Skeletal muscle tissue (tissue), 4 donors: ENCODE data around the gene GRID1. TPM values are rescaled to one million over a fixed set of nuclear protein-coding genes. Genes with fewer than 3 reads are reported as not detected.

Source experiments
- H3K27ac ChIP-seq: one replicate; pipeline ENCODE4 v1.7.0; 2013; ENCODE audit warnings: mild to moderate bottlenecking, low read depth, low read length, inconsistent platforms
- H3K27me3 ChIP-seq, 3 donors: one replicate each; pipeline ENCODE4 v1.7.0; 2013; ENCODE audit warnings: low read length in 3 of 3; ENCODE audit not compliant: control insufficient read depth in 3 of 3, insufficient read depth in 3 of 3
- H3K36me3 ChIP-seq, 3 donors: one replicate each; pipeline ENCODE4 v1.7.0; 2013; ENCODE audit warnings: low read length in 3 of 3; ENCODE audit not compliant: control insufficient read depth in 3 of 3, insufficient read depth in 3 of 3
- H3K4me1 ChIP-seq, 3 donors: one replicate each; pipeline ENCODE4 v1.7.0; 2013; ENCODE audit warnings: low read length in 3 of 3, mild to moderate bottlenecking in 3 of 3; ENCODE audit not compliant: control insufficient read depth in 3 of 3, insufficient read depth in 3 of 3
- H3K4me3 ChIP-seq, 3 donors: one replicate each; pipeline ENCODE4 v1.7.0; 2013; ENCODE audit warnings: low read length in 3 of 3
- H3K9ac ChIP-seq, 3 donors: one replicate each; pipeline ENCODE4 v1.7.0; 2013; ENCODE audit warnings: low read length in 3 of 3, mild to moderate bottlenecking in 3 of 3, moderate library complexity in 2 of 3, low read depth in 1 of 3
- H3K9me3 ChIP-seq, 3 donors: one replicate each; pipeline ENCODE4 v1.7.0; 2013; ENCODE audit warnings: low read length in 3 of 3; ENCODE audit not compliant: control insufficient read depth in 3 of 3
- total RNA-seq: library from RNA; depleted of rRNA; stranded (reverse); fragments of >200 nt; gene quantifications from one replicate; pipeline ENCODE4 v1.2.3, GENCODE V29; 2014
- donor health status: Osteomylitis.

The GRID1 gene
- total RNA-seq, 1 donor from 2014 or later: 2.1 TPM

DNA sequence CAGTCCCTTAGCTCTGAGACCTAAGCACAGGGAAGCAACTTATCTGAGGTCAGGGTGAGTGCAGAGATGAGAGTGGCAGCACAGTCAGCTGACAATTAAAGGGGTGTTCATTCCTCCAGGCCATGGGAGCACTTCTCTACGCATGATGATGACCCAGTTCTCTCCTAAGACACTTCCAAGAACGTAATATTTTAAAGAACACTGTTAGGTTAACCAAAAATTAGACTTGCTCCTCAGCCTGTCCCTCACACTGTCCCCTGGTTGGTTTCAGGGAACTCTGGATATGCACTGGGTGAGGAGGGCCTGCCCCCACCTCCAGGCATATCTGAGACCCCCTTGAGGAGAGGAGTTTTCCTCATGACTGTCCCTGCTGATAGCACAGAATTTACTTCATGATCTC lies 767.5 kb downstream of the GRID1 start:
- Histone ChIP-seq H3K27ac (no peak overlapping the region), H3K4me3 (no peak overlapping the region), H3K4me1 (no peaks in the 10 kb centered on the region), H3K9me3 (no peaks in the 10 kb centered on the region), H3K27me3 (no peaks in the 10 kb centered on the region), H3K36me3 (no peaks in the 10 kb centered on the region), H3K9ac (no peak overlapping the region)

DNA sequence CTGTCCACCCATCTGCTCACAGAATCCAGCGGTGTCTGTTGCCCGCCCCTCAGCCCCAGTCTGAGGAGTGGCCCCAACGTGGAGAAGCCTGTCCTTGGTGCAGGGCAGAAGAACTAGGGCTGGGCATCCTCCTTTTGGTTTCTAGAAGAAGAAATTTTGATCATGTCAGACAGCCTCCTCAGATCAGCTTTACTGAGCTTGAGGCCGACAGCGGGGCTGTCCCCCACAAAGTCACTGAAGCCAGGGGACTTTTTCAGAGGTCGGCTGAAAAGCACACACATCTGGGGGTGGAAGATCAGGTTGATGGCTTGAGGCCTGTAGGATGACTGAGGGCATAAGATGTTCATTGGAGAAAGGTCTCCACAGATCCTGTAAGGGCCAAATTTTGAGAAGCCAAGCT lies 767.9 kb downstream of the GRID1 start:
- no peaks in the 10 kb centered on the region for H3K27me3 ChIP-seq
- no peaks in the 10 kb centered on the region for H3K4me1 ChIP-seq
- no peak overlapping the region for H3K4me3 ChIP-seq
- no peak overlapping the region for H3K27ac ChIP-seq
- no peaks in the 10 kb centered on the region for H3K36me3 ChIP-seq
- no peak overlapping the region for H3K9ac ChIP-seq
- H3K9me3 ChIP-seq: no peaks in the 10 kb centered on the region

DNA sequence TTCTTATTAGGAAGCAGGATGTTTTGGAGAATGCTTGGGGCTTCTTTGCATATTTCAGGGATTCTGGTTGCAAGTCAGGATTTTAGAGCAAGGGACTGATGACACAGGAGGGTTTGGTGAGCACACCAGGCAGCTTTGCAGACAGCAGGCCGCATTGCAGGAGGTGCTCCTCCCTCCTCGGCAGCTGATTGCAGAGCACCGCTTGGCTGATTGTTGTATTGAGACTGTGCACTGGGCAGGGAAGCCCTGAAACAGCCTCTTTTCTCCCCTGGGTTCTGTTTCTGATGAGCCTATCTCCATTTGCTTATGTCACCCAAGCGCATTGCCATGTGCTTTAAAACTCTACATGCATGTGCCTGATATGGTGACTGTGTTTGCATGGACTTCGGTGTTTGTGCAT lies 769.6 kb downstream of the GRID1 start:
- Histone ChIP-seq H3K9me3 (no peaks in the 10 kb centered on the region), H3K4me3 (no peak overlapping the region), H3K4me1 (no peaks in the 10 kb centered on the region), H3K9ac (no peak overlapping the region), H3K36me3 (no peaks in the 10 kb centered on the region), H3K27ac (no peak overlapping the region), H3K27me3 (no peaks in the 10 kb centered on the region)

DNA sequence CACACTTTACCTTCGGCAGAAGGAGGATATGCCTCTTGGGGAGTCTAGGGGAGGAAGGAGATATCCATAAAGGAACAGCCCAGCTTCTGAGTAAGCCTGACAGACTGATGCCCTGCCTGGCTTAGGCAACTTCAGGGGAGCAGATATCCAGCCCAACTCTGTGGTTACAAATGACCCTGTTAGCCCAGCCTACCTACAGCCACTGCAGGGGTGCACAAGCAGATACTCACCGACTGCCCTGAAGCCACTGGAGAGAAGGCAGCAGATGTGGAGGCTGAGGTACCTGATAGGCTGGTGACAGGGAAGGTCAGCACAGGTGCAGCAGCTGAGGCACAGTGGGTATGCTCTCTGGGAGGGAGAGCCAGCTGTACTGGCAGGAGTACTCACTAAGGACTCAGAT lies 770.2 kb downstream of the GRID1 start:
- no peaks in the 10 kb centered on the region for H3K36me3 ChIP-seq
- H3K4me3 ChIP-seq: no peak overlapping the region
- H3K4me1 ChIP-seq: no peaks in the 10 kb centered on the region
- H3K27me3 ChIP-seq: no peaks in the 10 kb centered on the region
- H3K9ac ChIP-seq: no peak overlapping the region
- no peak overlapping the region for H3K27ac ChIP-seq
- no peaks in the 10 kb centered on the region for H3K9me3 ChIP-seq

DNA sequence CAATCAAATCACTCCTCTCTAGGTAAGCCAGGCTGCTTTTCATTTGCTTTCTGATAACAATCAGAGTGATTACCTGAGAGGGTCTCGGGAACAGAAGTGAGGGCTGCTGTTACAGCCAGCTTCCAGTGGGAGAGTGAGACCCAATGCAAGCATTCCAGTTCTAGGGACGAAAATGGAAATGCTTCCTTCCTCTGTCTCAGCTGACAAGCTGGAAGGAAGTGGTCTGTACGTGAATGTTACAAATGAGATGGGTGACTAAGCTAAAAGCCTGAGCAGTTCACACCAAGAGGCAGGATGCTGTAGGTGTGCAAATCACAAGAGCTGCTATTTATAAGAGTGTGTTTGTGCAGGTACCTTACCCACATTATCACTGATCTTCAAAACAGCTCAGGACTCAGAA lies 772.4 kb downstream of the GRID1 start:
- Histone ChIP-seq H3K27ac (no peak overlapping the region), H3K36me3 (no peaks in the 10 kb centered on the region), H3K9ac (no peak overlapping the region), H3K4me3 (no peak overlapping the region), H3K4me1 (no peaks in the 10 kb centered on the region), H3K27me3 (no peaks in the 10 kb centered on the region), H3K9me3 (no peaks in the 10 kb centered on the region)

DNA sequence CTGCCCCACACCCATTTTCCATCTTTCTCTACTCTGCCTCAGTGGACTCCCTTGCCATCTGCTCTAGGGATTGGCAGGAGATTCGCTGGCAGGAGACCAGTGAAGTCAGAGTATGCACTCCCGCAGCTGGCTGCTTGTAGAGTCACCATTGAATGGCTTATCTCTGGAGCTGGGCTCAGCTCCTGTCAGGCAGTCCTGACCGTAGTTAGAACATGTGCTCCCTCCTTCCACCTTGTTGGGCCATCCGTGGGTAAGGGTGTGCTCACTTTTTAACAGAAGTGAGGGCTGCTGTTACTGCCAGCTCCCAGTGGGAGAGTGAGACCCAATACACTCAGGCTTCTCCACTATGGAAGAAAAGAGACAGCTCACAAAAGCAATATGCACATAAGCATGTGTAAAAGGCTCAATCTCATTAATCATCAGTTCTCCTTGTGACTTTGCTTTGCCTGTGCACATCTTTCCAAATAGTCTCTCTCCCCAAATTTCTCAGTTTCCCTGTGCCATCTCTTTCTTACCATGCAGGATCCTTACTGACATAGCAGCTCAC lies 773.3 kb downstream of the GRID1 start:
- Histone ChIP-seq H3K27me3 (no peaks in the 10 kb centered on the region), H3K4me1 (no peaks in the 10 kb centered on the region), H3K4me3 (no peak overlapping the region), H3K36me3 (no peaks in the 10 kb centered on the region), H3K9me3 (no peaks in the 10 kb centered on the region), H3K27ac (no peak overlapping the region), H3K9ac (no peak overlapping the region)

DNA sequence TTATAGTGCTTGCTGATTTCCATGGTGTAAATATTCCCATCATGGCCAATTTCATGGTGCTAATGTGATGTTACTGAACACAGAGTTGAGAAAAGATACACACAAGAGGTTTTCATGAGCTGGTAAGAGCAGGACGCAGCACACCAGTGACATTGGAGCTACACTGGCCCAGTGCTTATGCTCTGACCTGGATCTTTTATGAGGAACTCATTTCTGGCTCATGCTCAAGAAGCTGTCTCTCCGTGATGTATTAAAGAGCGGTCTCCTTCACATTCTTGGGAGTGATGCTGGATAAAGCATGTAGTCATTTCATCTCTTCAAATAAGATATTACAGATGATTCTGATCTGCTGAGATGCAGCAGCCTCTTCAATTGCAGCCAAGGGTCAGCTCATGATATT lies 785.2 kb downstream of the GRID1 start:
- H3K27ac ChIP-seq: no peak overlapping the region
- no peak overlapping the region for H3K4me3 ChIP-seq
- no peak overlapping the region for H3K9ac ChIP-seq
- no peaks in the 10 kb centered on the region for H3K9me3 ChIP-seq
- H3K27me3 ChIP-seq: no peaks in the 10 kb centered on the region
- no peaks in the 10 kb centered on the region for H3K36me3 ChIP-seq
- no peaks in the 10 kb centered on the region for H3K4me1 ChIP-seq

DNA sequence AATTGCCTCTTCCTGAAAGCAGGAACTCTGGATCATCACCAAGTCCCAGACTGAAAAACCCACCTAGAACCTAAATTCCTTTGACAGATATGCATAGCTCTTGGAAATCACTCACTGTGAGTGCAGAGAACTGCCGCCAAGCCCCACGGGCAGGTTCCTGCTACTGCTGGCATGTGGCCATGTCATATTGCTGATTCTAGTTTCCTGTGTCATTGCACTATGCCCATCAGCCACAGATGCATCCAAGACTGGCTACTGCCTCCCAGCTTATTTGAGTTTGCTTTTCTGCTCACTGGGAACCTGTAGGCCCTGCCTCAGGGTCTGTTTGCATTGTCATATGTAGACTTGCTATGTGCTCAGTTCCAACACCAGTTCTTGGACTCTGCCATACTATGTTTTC lies 786.0 kb downstream of the GRID1 start:
- H3K9ac ChIP-seq: no peak overlapping the region
- H3K9me3 ChIP-seq: no peaks in the 10 kb centered on the region
- no peaks in the 10 kb centered on the region for H3K27me3 ChIP-seq
- no peaks in the 10 kb centered on the region for H3K4me1 ChIP-seq
- no peaks in the 10 kb centered on the region for H3K36me3 ChIP-seq
- no peak overlapping the region for H3K4me3 ChIP-seq
- H3K27ac ChIP-seq: no peak overlapping the region

DNA sequence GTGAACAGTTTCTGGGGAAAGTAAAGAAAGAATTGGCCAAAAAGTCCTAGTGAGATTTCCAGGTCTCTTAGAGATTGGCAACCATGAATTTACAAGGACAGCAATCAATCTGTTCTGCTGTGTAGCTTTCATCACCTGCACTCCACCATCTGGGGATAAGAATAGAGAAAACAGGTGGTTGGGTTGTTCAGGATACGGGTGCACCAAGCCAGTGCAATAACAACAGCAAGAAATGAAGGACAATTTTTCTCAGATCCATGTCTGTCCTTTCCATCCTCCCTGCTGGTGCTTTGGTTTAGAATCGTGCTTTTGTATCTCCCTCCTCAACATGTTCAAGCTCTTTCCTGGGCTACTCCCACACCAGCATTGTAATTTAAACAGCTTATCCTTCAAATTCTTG lies 787.7 kb downstream of the GRID1 start:
- no peaks in the 10 kb centered on the region for H3K36me3 ChIP-seq
- H3K27ac ChIP-seq: no peak overlapping the region
- no peaks in the 10 kb centered on the region for H3K27me3 ChIP-seq
- H3K4me3 ChIP-seq: no peak overlapping the region
- H3K4me1 ChIP-seq: no peaks in the 10 kb centered on the region
- H3K9ac ChIP-seq: no peak overlapping the region
- no peaks in the 10 kb centered on the region for H3K9me3 ChIP-seq

DNA sequence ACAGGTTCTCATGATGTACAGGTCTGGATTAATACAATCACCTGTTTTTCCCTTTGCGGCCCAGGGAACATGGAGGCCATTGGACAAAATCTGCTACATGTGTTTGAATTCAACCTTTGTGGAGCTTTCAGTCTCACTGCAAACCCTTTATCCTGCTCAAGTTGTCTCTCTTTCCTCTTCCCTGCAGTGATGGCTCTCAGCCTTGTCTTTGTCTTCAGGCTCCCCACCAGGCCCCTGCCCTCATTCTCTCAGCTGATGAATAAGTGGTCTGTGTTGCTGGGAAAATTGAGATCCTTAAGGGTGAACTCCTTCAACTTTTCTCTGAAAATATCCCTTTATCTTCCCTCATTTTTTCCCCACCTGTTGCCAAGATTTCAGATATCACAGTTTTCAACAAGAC lies 791.2 kb downstream of the GRID1 start:
- no peaks in the 10 kb centered on the region for H3K9me3 ChIP-seq
- no peak overlapping the region for H3K27ac ChIP-seq
- H3K36me3 ChIP-seq: no peaks in the 10 kb centered on the region
- H3K27me3 ChIP-seq: no peaks in the 10 kb centered on the region
- H3K4me1 ChIP-seq: no peaks in the 10 kb centered on the region
- H3K4me3 ChIP-seq: no peak overlapping the region
- H3K9ac ChIP-seq: no peak overlapping the region

DNA sequence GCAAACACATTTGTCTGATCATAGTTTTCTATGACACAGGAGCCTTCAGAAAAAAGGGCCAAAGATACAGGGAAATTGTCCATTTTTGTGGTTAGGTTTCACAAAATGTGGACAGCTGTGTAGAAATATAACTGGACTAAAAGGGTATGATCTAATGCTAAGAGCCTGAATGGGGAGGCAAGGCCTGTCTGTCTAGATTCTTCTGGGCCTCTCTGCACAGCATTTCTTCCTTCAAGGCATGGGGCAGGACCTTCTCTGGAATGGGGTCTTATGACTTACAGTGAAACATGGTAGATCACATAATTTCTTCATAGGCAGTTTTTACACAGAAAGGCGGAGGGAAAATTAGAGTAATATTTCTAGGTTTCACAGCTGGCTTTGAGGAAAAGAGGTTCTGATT lies 795.7 kb downstream of the GRID1 start:
- Histone ChIP-seq H3K27ac (no peak overlapping the region), H3K9me3 (no peaks in the 10 kb centered on the region)

More for the DNA sequence above, 795.7 kb downstream of the GRID1 start:
- no peak overlapping the region for H3K9ac ChIP-seq
- H3K4me3 ChIP-seq: no peak overlapping the region
- no peaks in the 10 kb centered on the region for H3K27me3 ChIP-seq
- H3K36me3 ChIP-seq: no peaks in the 10 kb centered on the region
- no peaks in the 10 kb centered on the region for H3K4me1 ChIP-seq
